SK-N-SH (cell line): ENCODE results near the gene SLC30A10. TPM values are rescaled to one million over a fixed set of nuclear protein-coding genes. Genes with fewer than 3 reads are reported as not detected.

ENCODE experiments used
- CTCF ChIA-PET: fragments of 300-600, 350-600 bp; formaldehyde crosslinking; extraction: SDS; loops from one replicate; lab custom pipeline; 2021; lab: Yijun Ruan, JAX
- POLR2A ChIA-PET: fragments of 350-600 bp; sonication (Branson Sonifier 250); formaldehyde crosslinking; extraction: SDS; loops from one replicate; lab custom pipeline; 2020; ENCODE audit warnings: antibody characterized with exemption, inconsistent platforms; lab: Yijun Ruan, JAX
- DNase-seq: peaks from one replicate; pipeline ENCODE4 v3.0.0; 2012
- H2AFZ ChIP-seq: fragments of 200-600 bp; sonication (generic); 2 replicates; pipeline ENCODE4 v1.8.1; 2016; ENCODE audit warnings: antibody characterized with exemption, mild to moderate bottlenecking, low read depth
- H3F3A ChIP-seq: fragments of 200-600 bp; sonication (generic); replicated peaks from 2 replicates; pipeline ENCODE3; 2016; ENCODE audit warnings: antibody characterized with exemption, mild to moderate bottlenecking; ENCODE audit not compliant: insufficient read depth
- H3K27ac ChIP-seq, 2 experiments: fragments of 200-500 bp in 1 of 2; fragments of 200-600 bp in 1 of 2; sonication (Bioruptor generic) in 1 of 2; sonication (generic), shearing (Covaris generic) in 1 of 2; 2 replicates each; pipeline versions ENCODE4 v1.5.1 to v1.6.1; 2014 to 2016; ENCODE audit warnings: low read depth in 2 of 2, inconsistent platforms in 1 of 2, low read length in 1 of 2, mild to moderate bottlenecking in 1 of 2, mixed read lengths in 1 of 2
- H3K27me3 ChIP-seq: fragments of 200-600 bp; sonication (generic), shearing (Covaris generic); 2 replicates; pipeline ENCODE4 v1.6.1; 2016; ENCODE audit warnings: mixed run types; ENCODE audit not compliant: insufficient read depth
- H3K36me3 ChIP-seq, 2 experiments: fragments of 200-500 bp in 1 of 2; fragments of 200-600 bp in 1 of 2; sonication (Bioruptor generic) in 1 of 2; sonication (generic) in 1 of 2; replicated peaks in 1 of 2; 2 replicates each; pipeline versions ENCODE3 to v1.5.1; 2014 to 2016; ENCODE audit warnings: low read length in 1 of 2, mild to moderate bottlenecking in 1 of 2; ENCODE audit not compliant: insufficient read depth in 2 of 2, control insufficient read depth in 1 of 2
- H3K4me1 ChIP-seq, 2 experiments: fragments of 200-500 bp in 1 of 2; fragments of 200-600 bp in 1 of 2; sonication (Bioruptor generic) in 1 of 2; sonication (generic), shearing (Covaris generic) in 1 of 2; 2 replicates each; pipeline versions ENCODE4 v1.5.1 to v1.6.1; 2014 to 2016; ENCODE audit warnings: low read depth in 1 of 2, low read length in 1 of 2, mixed run types in 1 of 2; ENCODE audit not compliant: insufficient read depth in 2 of 2, control insufficient read depth in 1 of 2
- H3K4me2 ChIP-seq: fragments of 200-600 bp; sonication (generic), shearing (Covaris generic); 2 replicates; pipeline ENCODE4 v1.6.1; 2017; ENCODE audit warnings: mixed run types
- H3K4me3 ChIP-seq, 2 experiments: fragments of 200-500 bp in 1 of 2; fragments of 200-600 bp in 1 of 2; sonication (Bioruptor generic) in 1 of 2; sonication (generic), shearing (Covaris generic) in 1 of 2; 2 replicates each; pipeline versions ENCODE4 v1.5.1 to v1.8.1; 2014 to 2016; ENCODE audit warnings: low read depth in 2 of 2, inconsistent platforms in 1 of 2, low read length in 1 of 2, mild to moderate bottlenecking in 1 of 2, mixed read lengths in 1 of 2, moderate library complexity in 1 of 2
- H3K79me2 ChIP-seq: fragments of 200-600 bp; sonication (generic); 2 replicates; pipeline ENCODE4 v1.8.1; 2017; ENCODE audit warnings: mild to moderate bottlenecking; ENCODE audit not compliant: insufficient read depth
- H3K9ac ChIP-seq: fragments of 200-600 bp; sonication (generic); 2 replicates; pipeline ENCODE4 v1.6.1; 2017; ENCODE audit warnings: mixed run types
- H3K9me2 ChIP-seq: fragments of 200-600 bp; sonication (generic); 2 replicates; pipeline ENCODE4 v1.6.1; 2017; ENCODE audit warnings: mixed run types
- H3K9me3 ChIP-seq: fragments of 200-600 bp; sonication (generic); 2 replicates; pipeline ENCODE4 v1.6.1; 2017; ENCODE audit warnings: mixed run types, mild to moderate bottlenecking, moderate library complexity
- H4K20me1 ChIP-seq: fragments of 200-600 bp; sonication (generic); 2 replicates; pipeline ENCODE4 v1.6.1; 2017; ENCODE audit warnings: mild to moderate bottlenecking, mixed run types; ENCODE audit not compliant: insufficient read depth
- ELF1 ChIP-seq: IDR thresholded peaks from 2 replicates; pipeline ENCODE4 v1.4.0; 2012
- EP300 ChIP-seq, 2 experiments: IDR thresholded peaks; 2 replicates each; pipeline versions ENCODE4 v1.4.0 to v1.6.1; 2012; ENCODE audit warnings: borderline replicate concordance in 1 of 2, low read depth in 1 of 2, low read length in 1 of 2
- FOSL2 ChIP-seq: IDR thresholded peaks from 2 replicates; pipeline ENCODE4 v1.4.0; 2012; ENCODE audit warnings: low read depth, mild to moderate bottlenecking, moderate library complexity, borderline replicate concordance
- GABPA ChIP-seq: IDR thresholded peaks from 2 replicates; pipeline ENCODE4 v1.4.0; 2012; ENCODE audit warnings: low read depth, mild to moderate bottlenecking
- MEF2A ChIP-seq: IDR thresholded peaks from 2 replicates; pipeline ENCODE4 v1.4.0; 2012; ENCODE audit warnings: low read depth, borderline replicate concordance
- NRF1 ChIP-seq: IDR thresholded peaks from 2 replicates; pipeline ENCODE4 v1.6.1; 2012; ENCODE audit warnings: low read depth, mild to moderate bottlenecking, low read length
- POLR2AphosphoS5 ChIP-seq: IDR thresholded peaks from 2 replicates; pipeline ENCODE4 v1.6.1; 2012; ENCODE audit warnings: low read depth, low read length
- RCOR1 ChIP-seq: fragments of 150-350 bp; IDR thresholded peaks from 2 replicates; pipeline ENCODE4 v1.6.1; 2017; ENCODE audit warnings: antibody characterized with exemption, low read length
- RFX5 ChIP-seq: IDR thresholded peaks from 2 replicates; pipeline ENCODE4 v1.6.1; 2012; ENCODE audit warnings: mild to moderate bottlenecking, improper control_type of control experiment, low read length
- SIN3A ChIP-seq: IDR thresholded peaks from 2 replicates; pipeline ENCODE4 v1.6.1; 2012; ENCODE audit warnings: low read depth, mild to moderate bottlenecking, low read length, moderate library complexity, borderline replicate concordance
- SMC3 ChIP-seq: IDR thresholded peaks from 2 replicates; pipeline ENCODE4 v1.6.1; 2012; ENCODE audit warnings: low read depth, low read length, improper control_type of control experiment
- TAF1 ChIP-seq: IDR thresholded peaks from 2 replicates; pipeline ENCODE4 v1.6.1; 2012; ENCODE audit warnings: low read depth, mild to moderate bottlenecking, low read length, moderate library complexity, borderline replicate concordance
- TEAD4 ChIP-seq: IDR thresholded peaks from 2 replicates; pipeline ENCODE4 v1.4.0; 2012; ENCODE audit warnings: mild to moderate bottlenecking, borderline replicate concordance; ENCODE audit not compliant: insufficient read depth
- USF1 ChIP-seq: IDR thresholded peaks from 2 replicates; pipeline ENCODE4 v1.4.0; 2012; ENCODE audit warnings: low read depth, borderline replicate concordance
- YY1 ChIP-seq: IDR thresholded peaks from 2 replicates; pipeline ENCODE4 v1.4.0; 2012; ENCODE audit warnings: low read depth, mild to moderate bottlenecking
- ZBTB33 ChIP-seq: IDR thresholded peaks from 2 replicates; pipeline ENCODE4 v1.4.0; 2012; ENCODE audit warnings: low read depth, borderline replicate concordance
- WGBS: methylation state at CpG from one replicate; pipeline ENCODE4 v1.1.6; 2017; ENCODE audit warnings: low lambda C conversion rate; 5-methylcytosine and 5-hydroxymethylcytosine counted together
- polyA plus RNA-seq, 3 experiments: library from polyadenylated mRNA; depleted of rRNA; stranded (reverse); fragments of >200 nt; gene quantifications; 2 replicates each; pipeline ENCODE4 v1.2.3, GENCODE V29; 2012
- TF ChIP-seq, protein P1 (sequence below): IDR thresholded peaks from 2 replicates; pipeline ENCODE4; 2012
- TF ChIP-seq, protein P2 (sequence below): fragments of 150-350 bp; IDR thresholded peaks from 2 replicates; pipeline ENCODE4 v1.6.1; 2016; ENCODE audit warnings: mild to moderate bottlenecking, low read depth, low read length
- TF ChIP-seq, protein P3 (sequence below): IDR thresholded peaks from 2 replicates; pipeline ENCODE4 v1.4.0; 2012; ENCODE audit warnings: low read depth

Gene SLC30A10
- polyA plus RNA-seq, 1 of the 3 experiments (the other 2 are of a cell fraction): 0.02 TPM

DNA sequence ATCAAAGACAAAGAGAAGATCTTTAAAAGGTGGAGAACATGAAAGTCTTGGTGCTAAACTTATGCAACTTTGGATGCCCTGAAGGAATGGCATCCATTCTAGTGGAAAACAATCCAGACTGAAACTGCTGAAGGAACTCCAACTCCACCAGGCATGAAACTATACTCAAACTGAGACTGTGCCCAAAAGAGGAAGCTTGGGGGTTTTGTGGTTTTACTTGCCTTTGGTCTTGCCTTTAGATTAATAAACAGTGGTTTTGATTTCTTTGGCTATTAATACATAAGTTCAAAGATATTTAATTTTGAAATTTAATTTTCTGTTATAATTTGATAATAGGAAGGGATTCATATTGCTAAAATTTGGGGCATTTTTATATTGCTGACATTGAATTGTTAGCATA, 17.4 kb upstream of the SLC30A10 start:
- CTCF ChIA-PET: interaction anchor here (1.4 kb wide), 1 partner anchor 13 kb away, joined by 4 read pairs; no protein-coding TSS in a partner anchor

DNA sequence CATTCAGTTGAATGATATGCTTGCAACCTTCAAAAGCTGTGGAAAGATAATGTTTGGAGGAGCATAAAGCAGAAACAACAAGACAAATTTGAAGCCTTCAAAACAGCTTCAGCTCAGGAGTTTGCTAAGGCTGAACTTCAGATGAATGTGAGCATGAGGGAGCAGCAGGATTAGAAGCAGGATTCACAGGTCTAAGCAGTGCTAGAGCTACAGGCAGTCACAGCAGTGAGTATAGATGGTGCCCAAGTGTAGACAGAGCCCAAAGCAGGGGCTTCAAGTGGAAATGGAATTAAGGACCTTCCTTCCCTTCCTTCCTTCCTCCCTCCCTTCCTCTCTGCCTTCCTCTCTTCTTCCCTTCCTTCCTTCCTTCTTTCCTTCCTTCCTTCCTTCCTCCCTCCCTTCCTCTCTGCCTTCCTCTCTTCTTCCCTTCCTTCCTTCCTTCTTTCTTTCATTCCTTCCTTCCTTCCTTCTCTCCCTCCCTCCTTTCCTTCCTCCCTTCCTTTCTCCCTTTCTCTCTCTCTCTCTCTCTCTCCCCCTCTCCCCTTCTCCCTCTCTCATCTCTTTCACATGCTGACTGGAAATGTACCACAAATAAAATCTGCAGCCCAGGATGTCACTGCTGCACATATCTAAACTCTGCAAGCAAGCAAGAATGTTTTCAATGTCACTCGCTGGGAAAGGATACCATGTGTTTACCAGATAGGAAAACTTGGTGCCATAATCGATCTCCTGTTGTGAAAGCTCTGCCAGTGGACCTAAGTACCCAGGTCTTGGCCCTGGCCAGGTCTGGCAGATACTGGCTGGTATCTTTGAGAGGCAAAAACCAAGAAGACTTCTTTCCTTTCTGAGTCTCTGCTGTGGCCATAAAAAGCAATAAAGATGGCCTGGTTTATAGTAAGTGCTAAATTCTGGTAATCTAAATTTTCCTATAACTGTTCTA, 13.1 kb upstream of the SLC30A10 start:
- WGBS: 13% methylated on average over 2 of the region's 2 CpGs

More for the DNA sequence above, 17.4 kb upstream of the SLC30A10 start:
- H3K79me2 ChIP-seq: no peaks in the 10 kb centered on the region
- H3K27ac ChIP-seq: no peak overlapping the region
- H3K36me3 ChIP-seq: no peaks in the 10 kb centered on the region
- TF ChIP-seq NRF1: no peak
- TF ChIP-seq SMC3: no peak
- no peak for TF ChIP-seq GABPA
- no peak for TF ChIP-seq YY1
- TF ChIP-seq, protein P1, sequence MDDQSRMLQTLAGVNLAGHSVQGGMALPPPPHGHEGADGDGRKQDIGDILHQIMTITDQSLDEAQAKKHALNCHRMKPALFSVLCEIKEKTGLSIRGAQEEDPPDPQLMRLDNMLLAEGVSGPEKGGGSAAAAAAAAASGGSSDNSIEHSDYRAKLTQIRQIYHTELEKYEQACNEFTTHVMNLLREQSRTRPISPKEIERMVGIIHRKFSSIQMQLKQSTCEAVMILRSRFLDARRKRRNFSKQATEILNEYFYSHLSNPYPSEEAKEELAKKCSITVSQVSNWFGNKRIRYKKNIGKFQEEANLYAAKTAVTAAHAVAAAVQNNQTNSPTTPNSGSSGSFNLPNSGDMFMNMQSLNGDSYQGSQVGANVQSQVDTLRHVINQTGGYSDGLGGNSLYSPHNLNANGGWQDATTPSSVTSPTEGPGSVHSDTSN: no peak
- no peak for TF ChIP-seq USF1
- no peak for TF ChIP-seq POLR2AphosphoS5
- H4K20me1 ChIP-seq: no peaks in the 10 kb centered on the region
- H3K9me3 ChIP-seq: no peaks in the 10 kb centered on the region
- POLR2A ChIA-PET: no interaction called here
- no peaks in the 10 kb centered on the region for H3K4me1 ChIP-seq
- H3F3A ChIP-seq: no peaks in the 10 kb centered on the region
- H3K27me3 ChIP-seq: no peaks in the 10 kb centered on the region
- H2AFZ ChIP-seq: no peak overlapping the region
- H3K9ac ChIP-seq: no peak overlapping the region
- DNase-seq: no peak
- no peak overlapping the region for H3K4me2 ChIP-seq
- no peaks in the 10 kb centered on the region for H3K9me2 ChIP-seq
- no peak overlapping the region for H3K4me3 ChIP-seq

More for the DNA sequence above, 13.1 kb upstream of the SLC30A10 start:
- Histone ChIP-seq H3F3A (no peaks in the 10 kb centered on the region), H3K9me2 (no peaks in the 10 kb centered on the region), H4K20me1 (no peaks in the 10 kb centered on the region), H3K79me2 (no peaks in the 10 kb centered on the region), H2AFZ (no peak overlapping the region), H3K4me2 (no peak overlapping the region), H3K27me3 (no peaks in the 10 kb centered on the region), H3K9me3 (no peaks in the 10 kb centered on the region), H3K27ac (no peak overlapping the region), H3K4me1 (no peaks in the 10 kb centered on the region), H3K4me3 (no peak overlapping the region), H3K36me3 (no peaks in the 10 kb centered on the region), H3K9ac (no peak overlapping the region)
- ChIA-PET POLR2A (no interaction called here), CTCF (interaction anchor here (1.2 kb wide), 1 partner anchor 11 kb away, joined by 3 read pairs; no protein-coding TSS in a partner anchor)
- no peak for DNase-seq
- TF ChIP-seq YY1: no peak
- TF ChIP-seq RCOR1: no peak
- TF ChIP-seq ZBTB33: no peak
- no peak for TF ChIP-seq GABPA
- TF ChIP-seq, protein P2, sequence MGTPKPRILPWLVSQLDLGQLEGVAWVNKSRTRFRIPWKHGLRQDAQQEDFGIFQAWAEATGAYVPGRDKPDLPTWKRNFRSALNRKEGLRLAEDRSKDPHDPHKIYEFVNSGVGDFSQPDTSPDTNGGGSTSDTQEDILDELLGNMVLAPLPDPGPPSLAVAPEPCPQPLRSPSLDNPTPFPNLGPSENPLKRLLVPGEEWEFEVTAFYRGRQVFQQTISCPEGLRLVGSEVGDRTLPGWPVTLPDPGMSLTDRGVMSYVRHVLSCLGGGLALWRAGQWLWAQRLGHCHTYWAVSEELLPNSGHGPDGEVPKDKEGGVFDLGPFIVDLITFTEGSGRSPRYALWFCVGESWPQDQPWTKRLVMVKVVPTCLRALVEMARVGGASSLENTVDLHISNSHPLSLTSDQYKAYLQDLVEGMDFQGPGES: no peak
- no peak for TF ChIP-seq MEF2A
- TF ChIP-seq SIN3A: no peak
- TF ChIP-seq TAF1: no peak
- no peak for TF ChIP-seq EP300 (IDR thresholded peaks at IDR 0.05; ENCODE audit: borderline replicate concordance in 1 of 2, low read depth in 1 of 2, low read length in 1 of 2)
- no peak for TF ChIP-seq RFX5
- no peak for TF ChIP-seq POLR2AphosphoS5
- TF ChIP-seq, protein P3, sequence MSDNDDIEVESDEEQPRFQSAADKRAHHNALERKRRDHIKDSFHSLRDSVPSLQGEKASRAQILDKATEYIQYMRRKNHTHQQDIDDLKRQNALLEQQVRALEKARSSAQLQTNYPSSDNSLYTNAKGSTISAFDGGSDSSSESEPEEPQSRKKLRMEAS: no peak
- TF ChIP-seq FOSL2: no peak
- no peak for TF ChIP-seq ELF1
- no peak for TF ChIP-seq TEAD4
- TF ChIP-seq SMC3: no peak
- no peak for TF ChIP-seq NRF1
